ENCODE measurements around the gene FKBP5. TPM values are rescaled to one million over a fixed set of nuclear protein-coding genes. Genes with fewer than 3 reads are reported as not detected.
A peak's percentile ranks its signal among the peaks of the same experiment; 100 is the strongest.

The FKBP5 gene
- total RNA-seq, 1 experiment from 2014 or later, result 33.9 TPM

DNA sequence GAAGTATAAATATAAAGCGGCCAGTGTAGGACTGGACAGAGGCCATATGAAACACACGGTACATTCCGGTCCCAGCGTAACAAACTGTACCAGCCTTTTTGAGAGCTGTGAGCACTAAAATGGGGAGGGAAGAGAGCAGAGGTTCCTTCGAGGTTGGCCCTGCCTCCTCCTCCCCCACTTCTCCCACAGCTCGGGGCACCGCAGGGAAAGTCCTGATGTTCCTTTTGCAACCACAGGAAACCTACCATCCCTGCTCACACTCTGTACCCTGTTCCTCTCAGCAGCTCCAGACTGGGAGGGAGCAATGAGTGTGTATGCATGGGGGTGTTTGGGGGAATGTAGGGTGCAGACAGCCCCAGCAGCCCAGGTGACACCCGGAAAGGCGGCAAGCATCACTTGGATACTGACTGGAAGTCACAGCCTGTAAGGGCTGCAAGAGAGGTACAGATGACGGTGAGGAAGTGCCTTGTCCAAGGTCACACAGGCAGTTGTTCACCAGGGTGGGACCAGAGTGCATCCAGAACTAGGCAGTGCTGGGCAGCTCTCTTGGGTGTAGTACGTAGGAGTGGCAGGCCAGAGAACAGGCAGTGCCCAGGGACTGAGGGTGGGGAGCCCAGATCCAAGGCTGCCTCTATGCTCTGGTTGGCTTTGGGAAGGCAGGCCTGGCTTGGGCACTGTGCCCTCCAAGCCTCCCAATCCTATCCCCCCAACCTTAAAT, 37.2 kb upstream of the FKBP5 start:
- no peak overlapping the region for H2BK120ac ChIP-seq (ENCODE audit: low read depth, low read length, poor library complexity, severe bottlenecking)
- H3K79me2 ChIP-seq (ENCODE audit: insufficient read depth, low read length), result no peaks in the 10 kb centered on the region
- no peak overlapping the region for H4K8ac ChIP-seq (replicated peaks; ENCODE audit: insufficient read length, low read depth, low read length)
- Mint-ChIP-seq H3K27me3 (ENCODE audit: low read depth) (peaks cover 32% of the 10 kb centered on the region), H3K4me1 (peaks cover 42 to 46% of the 10 kb centered on the region in 2 experiments), H3K9me3 (no peaks in the 10 kb centered on the region), H3K36me3 (ENCODE audit: insufficient read depth in 1 of 3, low read depth in 3 of 3) (no peaks in the 10 kb centered on the region; a peak in 1 of 7 replicates), H3K27ac (no peak overlapping the region), H3K4me3 (peak overlapping the region in 1 of 2 experiments; percentile 24; a peak in 1 of 5 replicates)
- TF ChIP-seq CTCF (conservative IDR thresholded peaks at IDR 0.05), result no peak
- no peaks in the 10 kb centered on the region for H4K20me1 ChIP-seq (ENCODE audit: control insufficient read depth, insufficient read depth, insufficient read length)
- H3K4me2 ChIP-seq (ENCODE audit: insufficient read depth, insufficient read length, low read length), result no peak overlapping the region
- no peak overlapping the region for H2BK15ac ChIP-seq (ENCODE audit: low read depth, low read length)
- no peak overlapping the region for H2AK5ac ChIP-seq (ENCODE audit: insufficient read length, low read length)
- no peak overlapping the region for H3K23ac ChIP-seq (ENCODE audit: insufficient read length, low read depth, low read length)
- H3K56ac ChIP-seq (ENCODE audit: insufficient read length, low read depth, low read length), result no peak overlapping the region
- no peak overlapping the region; the same call in 1 of the 2 replicates for H3K14ac ChIP-seq (ENCODE audit: insufficient read depth, low read length)
- peaks cover 16% of the 10 kb centered on the region; the same call in 1 of the 2 replicates for H3K4me1 ChIP-seq (ENCODE audit: insufficient read depth, low read length)
- peaks cover 8% of the 10 kb centered on the region for H3K23me2 ChIP-seq (ENCODE audit: insufficient read length, low read depth, low read length, poor library complexity, severe bottlenecking)
- H2BK5ac ChIP-seq (ENCODE audit: insufficient read length, low read length), result no peak overlapping the region
- peaks cover 2% of the 10 kb centered on the region; the same call in 1 of the 2 replicates for H3K27me3 ChIP-seq (ENCODE audit: insufficient read depth, low read length)
- no peak overlapping the region for H3T11ph ChIP-seq (ENCODE audit: low read length)
- H4K5ac ChIP-seq (ENCODE audit: insufficient read length, low read depth, low read length), result no peak overlapping the region
- no peak overlapping the region for H4K91ac ChIP-seq (ENCODE audit: insufficient read length, low read depth, low read length)
- H3K27ac ChIP-seq (ENCODE audit: insufficient read length, low read depth, low read length), result no peak overlapping the region
- no CpG with 5 or more reads among the region's 11 CpGs for WGBS (ENCODE audit: extremely low coverage, insufficient read length, low lambda C conversion rate)
- H2BK20ac ChIP-seq (ENCODE audit: low read depth, low read length, poor library complexity, severe bottlenecking), result no peak overlapping the region
- H3K4ac ChIP-seq (ENCODE audit: low read depth, low read length), result no peak overlapping the region
- no peak overlapping the region for H2AFZ ChIP-seq (ENCODE audit: low read length)
- no peak overlapping the region for H2BK12ac ChIP-seq (ENCODE audit: insufficient read length, low read depth, low read length)
- no peak for DNase-seq
- H3K9ac ChIP-seq (ENCODE audit: extremely low read depth, insufficient read length, low read length), result no peak overlapping the region
- H3K9me3 ChIP-seq (ENCODE audit: control insufficient read depth, low read depth, low read length), result no peaks in the 10 kb centered on the region
- no peak overlapping the region for H3K18ac ChIP-seq (ENCODE audit: insufficient read length, low read depth, low read length)
- no peaks in the 10 kb centered on the region for H3K79me1 ChIP-seq (ENCODE audit: insufficient read depth, low read depth, low read length, poor library complexity, severe bottlenecking)
